GM21528 (cell line): ENCODE results near the gene PLCB3.

Experiments used
- ATAC-seq: cut with Tn5 transposase; IDR thresholded peaks from one replicate; pipeline ENCODE4 v1.9.1; 2021; ENCODE audit warnings: mild to moderate bottlenecking, moderate library complexity; ENCODE audit not compliant: unreplicated experiment, low FRiP score

The PLCB3 gene

DNA sequence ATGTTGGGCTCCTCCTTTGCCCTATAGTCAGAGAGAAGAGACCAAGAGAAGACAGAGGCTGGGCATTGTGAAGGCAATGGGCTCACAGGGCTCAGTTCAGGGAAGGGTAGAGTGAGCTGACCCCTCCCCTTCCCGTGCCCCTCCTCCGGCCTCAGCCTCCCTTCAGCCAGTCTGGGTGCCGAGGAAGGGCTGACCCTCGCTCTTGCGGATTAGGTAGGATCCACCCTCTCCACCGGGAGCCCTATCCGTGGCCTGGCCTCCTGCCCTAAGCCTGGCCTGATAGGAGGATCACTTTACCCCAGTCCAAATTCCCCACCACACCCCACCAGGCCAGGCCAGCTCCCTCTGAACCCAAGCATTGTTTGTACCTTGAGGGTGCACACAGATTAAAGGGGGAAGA lies 2.8 kb upstream of the PLCB3 start:
- ATAC-seq = no peak

DNA sequence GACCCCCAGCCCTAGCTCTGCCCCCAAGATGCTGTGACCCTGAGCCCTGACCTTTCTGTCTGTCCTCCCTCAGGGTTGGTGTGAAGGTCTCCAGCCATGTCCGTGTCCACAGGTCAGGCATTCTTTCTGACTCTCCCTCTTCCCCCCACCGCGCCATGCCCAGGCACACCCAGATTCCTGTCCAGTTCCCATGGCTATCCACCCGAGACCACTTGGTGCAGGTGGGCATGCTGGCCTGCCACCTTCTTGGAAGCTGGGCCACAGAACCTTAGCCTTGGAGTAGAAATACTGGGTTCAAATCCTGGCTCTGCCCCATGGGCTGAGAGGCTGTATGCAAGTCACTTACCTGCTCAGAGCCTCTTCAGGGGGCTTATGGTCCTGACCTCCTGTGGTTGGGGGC lies 2.3 kb upstream of the PLCB3 start:
- no peak for ATAC-seq

DNA sequence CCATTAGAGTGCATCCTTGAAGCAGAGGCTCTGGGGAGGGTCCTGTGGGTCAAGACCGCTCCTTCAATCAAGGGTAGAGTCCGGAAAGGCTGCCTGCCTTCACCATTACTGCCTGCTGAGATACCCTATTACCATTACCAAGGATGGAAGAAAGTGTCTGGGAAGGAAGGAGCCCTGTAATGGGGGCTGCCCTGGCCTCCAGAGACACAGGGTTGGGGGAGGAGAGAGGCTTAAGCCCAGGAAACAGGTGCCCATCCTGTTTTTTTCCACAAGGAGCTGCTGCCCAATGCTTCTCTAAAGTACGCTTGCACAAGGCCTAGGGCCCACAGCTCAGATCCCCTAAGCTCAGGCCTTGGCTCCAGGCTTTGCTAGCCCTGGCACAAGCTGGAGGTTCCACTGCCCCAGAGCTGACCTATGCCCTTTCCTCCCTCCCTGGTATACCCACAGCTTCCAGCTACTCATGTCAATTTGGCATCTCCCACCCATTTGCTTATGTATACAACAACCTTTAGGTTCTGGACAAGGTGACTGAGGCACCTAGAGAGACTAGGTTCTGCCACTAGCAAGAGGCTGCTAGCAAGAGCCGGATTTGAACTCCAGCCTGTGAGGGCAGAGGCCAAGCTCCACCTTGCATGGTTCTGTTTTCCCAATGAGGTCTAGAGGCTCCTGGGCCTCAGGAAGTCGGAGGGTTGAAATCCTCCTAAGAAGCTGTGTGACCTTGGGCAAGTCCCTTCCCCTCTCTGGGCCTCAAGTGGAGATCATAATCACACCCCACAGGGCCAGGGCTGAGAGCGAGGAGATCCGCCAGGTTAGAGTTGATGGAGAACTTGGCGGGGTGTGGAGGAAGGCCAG lies 1.5 kb upstream of the PLCB3 start:
- ATAC-seq = no peak

DNA sequence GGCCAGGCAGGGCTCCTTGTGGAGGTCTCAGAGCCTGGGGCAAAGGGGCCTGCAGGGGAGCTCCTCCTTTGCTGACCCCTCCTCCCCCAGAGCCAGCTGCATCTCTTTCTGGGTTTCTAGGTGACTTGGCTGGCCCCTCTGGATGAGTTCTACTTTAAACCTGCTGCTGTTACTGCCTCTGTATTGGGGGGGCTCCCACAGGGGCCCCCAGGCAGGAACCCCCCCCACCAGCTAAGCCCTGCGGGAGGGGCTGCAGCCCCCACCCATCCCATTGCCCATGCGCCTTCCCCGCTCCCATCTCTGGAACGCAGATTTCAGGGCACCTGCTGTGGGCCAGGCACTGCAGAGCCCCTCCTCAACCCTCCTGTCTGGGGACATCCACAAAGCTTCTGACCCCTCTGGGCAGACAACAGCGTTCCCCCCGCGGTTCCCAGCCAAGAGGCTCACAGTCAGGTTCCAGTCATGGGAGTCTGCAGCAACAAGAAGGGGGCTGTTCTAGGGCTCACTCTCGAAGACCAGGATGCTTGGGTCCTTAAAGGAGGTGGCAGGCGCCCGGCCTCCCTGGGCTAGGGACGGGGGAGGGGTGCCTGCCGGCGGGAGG lies 815 bp upstream of the PLCB3 start:
- no peak for ATAC-seq

DNA sequence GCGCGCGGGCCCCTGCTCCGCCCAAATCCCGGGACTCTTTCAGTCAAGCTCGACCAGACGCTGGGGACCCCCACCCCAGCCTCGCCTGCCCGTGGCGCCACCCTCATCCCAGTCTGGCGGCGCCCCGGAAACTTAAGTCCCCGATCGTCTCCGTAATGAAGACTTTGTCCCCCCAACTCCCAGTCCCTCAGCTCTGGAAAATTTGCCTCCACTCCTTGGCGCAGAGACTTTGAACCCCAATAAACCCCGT lies 348 bp downstream of the PLCB3 start:
- no peak for ATAC-seq

DNA sequence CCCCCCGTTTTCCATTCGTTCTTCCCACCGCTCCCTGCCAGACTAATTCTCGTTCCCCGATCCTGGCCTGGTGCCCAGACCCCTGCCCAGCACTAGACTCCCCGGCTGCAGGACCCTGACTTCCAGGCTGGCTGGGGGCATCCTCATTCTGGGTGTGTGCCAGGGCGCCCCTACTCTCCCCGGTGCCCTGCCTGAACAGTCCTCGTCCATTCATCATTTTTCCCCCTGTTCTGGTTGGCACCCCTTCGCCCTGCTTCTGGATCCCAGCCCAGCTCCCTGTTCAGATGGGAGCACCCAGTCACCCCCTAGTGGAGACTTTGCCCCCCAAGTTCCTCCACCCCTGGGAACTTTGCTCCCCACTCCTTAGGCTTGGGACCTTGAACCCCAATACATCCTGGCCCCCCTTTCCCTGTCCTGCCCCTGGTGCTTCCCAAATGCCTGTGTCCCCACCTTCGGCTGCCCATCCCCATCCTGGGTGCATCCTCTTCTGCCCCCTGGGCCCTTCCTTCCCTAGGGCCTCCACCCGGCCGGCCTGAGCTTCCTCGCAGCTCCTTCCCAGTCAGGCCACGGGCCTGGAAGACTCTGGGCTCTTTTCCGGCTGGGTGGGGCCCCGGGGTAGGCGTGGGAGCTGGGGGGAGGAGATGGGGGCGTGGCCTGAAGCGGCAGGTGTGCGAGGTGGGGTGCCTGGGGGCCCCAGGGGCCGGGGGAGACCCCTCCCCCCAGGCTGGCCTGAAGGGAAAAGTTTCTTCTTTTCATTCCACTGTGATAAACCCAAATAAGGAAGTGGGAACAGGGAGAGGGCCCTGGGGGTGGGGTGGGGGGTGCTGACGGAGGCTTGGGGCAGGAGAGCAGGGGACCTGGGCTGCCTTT lies 908 bp downstream of the PLCB3 start:
- ATAC-seq = no peak

- no peak for ATAC-seq
These were observed 1.7 kb downstream of the PLCB3 start for GRCh38 chr11:64253043-64253442.

DNA sequence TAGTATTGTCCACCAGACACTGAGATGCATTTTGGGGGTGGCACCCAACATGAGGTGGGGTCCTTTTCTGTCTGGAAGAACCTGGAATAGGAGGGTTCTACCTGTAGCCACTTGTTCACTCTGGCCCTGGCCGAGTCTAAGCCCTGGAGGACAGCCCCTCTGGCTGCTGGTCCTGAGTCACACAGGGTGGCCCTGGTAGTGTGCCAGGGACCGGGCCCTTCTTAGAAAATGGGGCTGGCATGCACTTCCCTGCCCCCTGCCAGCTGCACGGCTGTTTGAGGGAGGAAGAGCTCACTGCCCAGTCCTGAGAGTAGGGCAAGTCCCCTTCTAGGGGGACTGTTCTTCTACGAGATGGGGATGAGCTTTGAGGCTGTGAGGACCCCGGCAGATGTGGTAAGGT lies 2.2 kb downstream of the PLCB3 start:
- no peak for ATAC-seq

GRCh38 chr11:64254326-64254725 lies 3.0 kb downstream of the PLCB3 start:
- ATAC-seq = no peak

DNA sequence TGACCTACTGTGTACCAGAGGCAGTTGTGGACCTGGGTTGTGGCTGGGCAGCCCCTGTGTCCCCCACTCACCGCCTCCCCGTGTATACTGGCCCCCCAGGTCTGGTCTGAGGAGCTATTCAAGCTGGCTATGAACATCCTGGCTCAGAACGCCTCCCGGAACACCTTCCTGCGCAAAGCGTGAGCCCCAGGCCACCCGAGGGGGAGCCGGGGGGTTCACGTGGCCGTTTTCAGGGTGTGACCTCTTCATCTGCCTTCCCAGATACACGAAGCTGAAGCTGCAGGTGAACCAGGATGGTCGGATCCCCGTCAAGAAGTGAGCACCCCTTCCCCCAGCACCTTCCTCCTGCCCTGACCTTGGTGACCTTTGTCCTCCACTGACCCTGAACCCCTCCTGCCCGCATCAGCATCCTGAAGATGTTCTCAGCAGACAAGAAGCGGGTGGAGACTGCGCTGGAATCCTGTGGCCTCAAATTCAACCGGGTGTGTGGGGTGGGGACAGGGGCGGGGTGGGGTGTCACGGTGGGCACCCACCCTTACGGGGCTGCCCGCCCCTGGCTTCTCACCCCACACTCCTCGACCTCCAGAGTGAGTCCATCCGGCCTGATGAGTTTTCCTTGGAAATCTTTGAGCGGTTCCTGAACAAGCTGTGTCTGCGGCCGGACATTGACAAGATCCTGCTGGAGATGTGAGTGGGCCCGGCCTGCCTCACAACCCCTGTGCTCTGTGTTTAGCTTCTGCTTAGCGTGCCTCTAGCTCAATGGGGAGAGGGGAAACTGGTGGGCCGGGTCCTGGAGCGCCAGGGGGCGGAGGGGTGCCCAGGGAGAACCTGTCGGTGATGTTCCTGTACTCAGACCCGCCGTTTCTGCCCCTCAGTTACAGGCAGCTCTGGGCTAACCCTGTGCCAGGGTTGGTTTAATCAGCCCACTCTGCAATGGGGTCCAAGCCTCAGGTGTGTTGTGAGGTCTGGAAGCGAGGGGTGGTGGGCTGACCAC lies 4.1 kb downstream of the PLCB3 start:
- ATAC-seq = no peak

- no peak for ATAC-seq
These were observed 5.0 kb downstream of the PLCB3 start for GRCh38 chr11:64256300-64256699.

DNA sequence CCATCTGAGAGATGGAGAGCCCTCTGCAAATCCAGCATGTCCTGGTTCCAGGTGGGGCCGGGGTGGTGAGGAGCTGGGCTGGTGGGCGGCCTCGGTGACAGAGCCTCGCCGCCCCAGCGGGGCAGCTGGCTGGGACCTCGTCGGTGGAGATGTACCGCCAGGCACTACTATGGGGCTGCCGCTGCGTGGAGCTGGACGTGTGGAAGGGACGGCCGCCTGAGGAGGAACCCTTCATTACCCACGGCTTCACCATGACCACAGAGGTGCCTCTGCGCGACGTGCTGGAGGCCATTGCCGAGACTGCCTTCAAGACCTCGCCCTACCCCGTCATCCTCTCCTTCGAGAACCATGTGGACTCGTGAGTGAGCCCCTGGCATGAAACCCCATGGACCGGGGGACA lies 7.0 kb downstream of the PLCB3 start:
- ATAC-seq = no peak

GRCh38 chr11:64258946-64259532 lies 7.7 kb downstream of the PLCB3 start:
- ATAC-seq = no peak

DNA sequence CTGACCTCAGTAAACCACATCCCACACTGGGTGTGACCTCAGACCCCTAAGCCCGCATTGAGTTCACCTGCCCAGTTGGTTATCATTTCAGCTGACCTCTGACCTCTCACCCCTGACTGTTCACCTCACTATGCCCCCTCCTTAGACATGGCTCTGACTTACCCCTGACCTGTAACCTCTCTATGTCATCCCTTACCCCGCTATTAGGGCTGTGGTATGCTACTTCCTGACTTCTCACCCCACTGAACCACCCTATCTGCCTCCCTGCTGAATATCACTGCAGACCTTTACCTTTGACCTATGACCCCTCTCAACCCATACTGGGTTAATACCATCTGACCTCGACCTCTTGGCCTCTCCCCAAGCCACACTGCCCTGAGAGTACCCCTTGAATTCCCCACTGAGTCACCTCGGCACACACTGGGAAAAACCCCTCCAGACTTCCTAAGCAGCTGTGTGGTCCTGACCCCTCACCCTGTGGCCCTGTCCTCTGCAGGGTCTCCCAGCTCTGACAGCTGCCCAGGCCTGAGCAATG lies 8.3 kb downstream of the PLCB3 start:
- no peak for ATAC-seq

DNA sequence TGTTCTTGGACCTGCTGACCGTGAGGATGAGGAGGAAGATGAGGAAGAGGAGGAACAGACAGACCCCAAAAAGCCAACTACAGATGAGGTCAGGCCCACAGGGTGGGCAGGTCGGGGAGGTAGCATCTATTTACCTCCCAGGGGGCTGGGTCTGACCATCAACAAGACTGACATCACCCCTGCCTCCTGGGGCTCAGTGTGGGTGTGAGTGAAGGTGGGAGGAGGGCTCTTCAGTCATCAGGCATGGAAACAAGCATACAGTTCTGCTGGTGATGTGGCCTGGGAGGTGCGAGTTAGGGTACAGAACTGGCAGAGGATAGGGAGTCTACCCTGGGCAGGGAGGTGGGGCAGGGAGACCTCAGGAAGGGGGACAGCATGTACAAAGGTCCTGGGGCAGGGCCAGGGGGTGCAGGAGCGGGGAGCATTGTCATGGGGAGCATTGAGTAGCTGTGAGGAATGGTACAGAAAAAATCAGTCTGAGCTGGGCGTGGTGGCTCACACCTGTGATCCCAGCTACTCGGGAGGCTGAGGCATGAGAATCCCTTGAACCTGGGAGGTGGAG lies 8.9 kb downstream of the PLCB3 start:
- no peak for ATAC-seq

GRCh38 chr11:64261556-64262080 lies 10.3 kb downstream of the PLCB3 start:
- no peak for ATAC-seq

- ATAC-seq = no peak
These were observed 11.1 kb downstream of the PLCB3 start for GRCh38 chr11:64262271-64263002.
